ENCODE results near the gene CYP4B1.

The CYP4B1 gene

GRCh38 chr1:46797696-46798470, 963 bp upstream of the CYP4B1 start:
- Histone ChIP-seq H3K27ac (ENCODE audit: low read length) (no peak overlapping the region), H3K4me3 (ENCODE audit: low read length) (no peak overlapping the region), H3K4me1 (ENCODE audit: control insufficient read depth, low read depth, low read length) (no peaks in the 10 kb centered on the region), H3K36me3 (ENCODE audit: control insufficient read depth, low read depth, low read length) (no peaks in the 10 kb centered on the region), H3K9me3 (ENCODE audit: control insufficient read depth, low read depth, low read length) (no peaks in the 10 kb centered on the region), H3K9ac (ENCODE audit: low read length) (no peak overlapping the region), H3K27me3 (ENCODE audit: control insufficient read depth, insufficient read depth, low read length) (no peaks in the 10 kb centered on the region)

- H3K27ac ChIP-seq (ENCODE audit: low read length) = no peak overlapping the region
- no peaks in the 10 kb centered on the region for H3K4me1 ChIP-seq (ENCODE audit: control insufficient read depth, low read depth, low read length)
- no peaks in the 10 kb centered on the region for H3K9me3 ChIP-seq (ENCODE audit: control insufficient read depth, low read depth, low read length)
- H3K4me3 ChIP-seq (ENCODE audit: low read length) = no peak overlapping the region
- no peaks in the 10 kb centered on the region for H3K36me3 ChIP-seq (ENCODE audit: control insufficient read depth, low read depth, low read length)
- H3K27me3 ChIP-seq (ENCODE audit: control insufficient read depth, insufficient read depth, low read length) = no peaks in the 10 kb centered on the region
- H3K9ac ChIP-seq (ENCODE audit: low read length) = no peak overlapping the region
Measured at GRCh38 chr1:46800742-46801141, 1.9 kb downstream of the CYP4B1 start.

DNA sequence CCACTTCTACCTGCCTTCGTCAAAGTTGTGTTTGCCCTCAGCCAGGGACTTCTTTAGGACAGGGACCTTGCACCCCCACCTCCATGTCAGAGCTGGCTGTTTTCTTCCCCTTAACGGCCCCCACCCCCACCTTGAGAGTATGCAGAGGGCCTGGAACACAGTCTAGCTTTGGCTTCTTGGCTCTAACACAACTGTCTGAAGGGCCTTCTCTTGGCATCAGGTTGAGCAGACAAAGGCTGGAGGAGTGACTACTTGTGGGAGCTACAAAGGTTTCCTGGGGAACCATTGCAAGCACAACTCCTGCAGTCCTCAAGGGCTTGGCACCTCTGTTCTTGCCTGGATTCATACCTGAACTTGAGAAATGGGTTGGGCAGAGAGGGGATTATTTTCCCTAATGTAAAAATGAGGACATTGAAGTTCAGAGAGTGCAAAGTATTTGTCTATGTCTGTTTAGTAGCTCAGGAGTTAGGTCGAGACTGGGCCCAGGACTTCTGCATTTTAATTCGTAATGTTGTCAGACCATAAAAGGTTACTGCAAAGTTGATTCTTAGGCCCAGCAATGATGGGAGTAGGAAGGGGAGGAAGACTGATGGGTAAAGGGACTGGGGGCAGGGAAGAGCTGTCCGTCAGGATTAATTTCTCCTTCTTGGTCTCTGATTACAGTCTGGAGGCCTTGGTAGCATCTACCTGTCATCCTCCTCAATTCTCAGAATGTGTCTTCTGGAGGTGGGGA, 2.6 kb downstream of the CYP4B1 start:
- H3K27ac ChIP-seq (ENCODE audit: low read length) = no peak overlapping the region
- no peaks in the 10 kb centered on the region for H3K9me3 ChIP-seq (ENCODE audit: control insufficient read depth, low read depth, low read length)

GRCh38 chr1:46802081-46802480, 3.2 kb downstream of the CYP4B1 start:
- Histone ChIP-seq H3K27me3 (ENCODE audit: control insufficient read depth, insufficient read depth, low read length) (no peaks in the 10 kb centered on the region), H3K4me1 (ENCODE audit: control insufficient read depth, low read depth, low read length) (peaks cover 3% of the 10 kb centered on the region), H3K36me3 (ENCODE audit: control insufficient read depth, low read depth, low read length) (no peaks in the 10 kb centered on the region), H3K9me3 (ENCODE audit: control insufficient read depth, low read depth, low read length) (no peaks in the 10 kb centered on the region), H3K27ac (ENCODE audit: low read length) (no peak overlapping the region), H3K9ac (ENCODE audit: low read length) (no peak overlapping the region), H3K4me3 (ENCODE audit: low read length) (no peak overlapping the region)

More for the DNA sequence above, 2.6 kb downstream of the CYP4B1 start:
- Histone ChIP-seq H3K27me3 (ENCODE audit: control insufficient read depth, insufficient read depth, low read length) (no peaks in the 10 kb centered on the region), H3K36me3 (ENCODE audit: control insufficient read depth, low read depth, low read length) (no peaks in the 10 kb centered on the region), H3K4me1 (ENCODE audit: control insufficient read depth, low read depth, low read length) (peaks cover 3% of the 10 kb centered on the region), H3K9ac (ENCODE audit: low read length) (no peak overlapping the region), H3K4me3 (ENCODE audit: low read length) (no peak overlapping the region)

DNA sequence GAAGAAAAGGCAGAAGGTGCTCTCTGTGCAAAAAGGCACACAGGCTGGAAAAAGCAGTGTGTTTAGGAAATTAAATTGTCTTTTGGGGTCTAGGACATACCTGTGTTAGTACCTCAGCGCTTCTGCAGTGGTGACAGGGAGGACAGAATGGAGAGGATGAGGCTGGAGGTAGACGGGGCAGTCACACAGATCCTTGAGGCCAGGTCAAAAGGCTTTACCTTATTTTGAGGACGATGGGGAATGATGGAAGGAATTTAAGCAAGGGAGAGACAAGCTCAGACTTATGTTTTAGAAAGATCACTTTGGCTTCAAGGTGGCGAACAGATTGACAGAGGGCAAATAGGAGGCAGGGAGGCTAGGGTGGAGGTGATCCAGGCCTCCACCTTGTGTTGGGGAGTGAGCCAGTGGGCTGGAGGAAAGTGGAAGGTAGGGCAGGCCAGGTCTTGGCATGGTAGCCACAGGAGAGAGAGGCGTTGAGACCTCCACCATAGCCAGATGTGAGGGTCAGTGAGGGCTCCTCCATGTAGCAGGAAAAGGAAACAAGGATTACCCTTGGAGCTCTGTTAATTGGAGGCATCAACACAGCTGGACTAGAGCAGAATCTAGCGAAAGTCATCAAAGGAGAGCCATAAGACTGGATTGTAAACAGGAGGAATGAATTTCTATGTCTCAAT, 4.2 kb downstream of the CYP4B1 start:
- no peaks in the 10 kb centered on the region for H3K27me3 ChIP-seq (ENCODE audit: control insufficient read depth, insufficient read depth, low read length)
- H3K9me3 ChIP-seq (ENCODE audit: control insufficient read depth, low read depth, low read length) = no peaks in the 10 kb centered on the region
- H3K9ac ChIP-seq (ENCODE audit: low read length) = no peak overlapping the region
- peaks cover 3% of the 10 kb centered on the region for H3K4me1 ChIP-seq (ENCODE audit: control insufficient read depth, low read depth, low read length)
- H3K27ac ChIP-seq (ENCODE audit: low read length) = no peak overlapping the region
- no peak overlapping the region for H3K4me3 ChIP-seq (ENCODE audit: low read length)
- no peaks in the 10 kb centered on the region for H3K36me3 ChIP-seq (ENCODE audit: control insufficient read depth, low read depth, low read length)

DNA sequence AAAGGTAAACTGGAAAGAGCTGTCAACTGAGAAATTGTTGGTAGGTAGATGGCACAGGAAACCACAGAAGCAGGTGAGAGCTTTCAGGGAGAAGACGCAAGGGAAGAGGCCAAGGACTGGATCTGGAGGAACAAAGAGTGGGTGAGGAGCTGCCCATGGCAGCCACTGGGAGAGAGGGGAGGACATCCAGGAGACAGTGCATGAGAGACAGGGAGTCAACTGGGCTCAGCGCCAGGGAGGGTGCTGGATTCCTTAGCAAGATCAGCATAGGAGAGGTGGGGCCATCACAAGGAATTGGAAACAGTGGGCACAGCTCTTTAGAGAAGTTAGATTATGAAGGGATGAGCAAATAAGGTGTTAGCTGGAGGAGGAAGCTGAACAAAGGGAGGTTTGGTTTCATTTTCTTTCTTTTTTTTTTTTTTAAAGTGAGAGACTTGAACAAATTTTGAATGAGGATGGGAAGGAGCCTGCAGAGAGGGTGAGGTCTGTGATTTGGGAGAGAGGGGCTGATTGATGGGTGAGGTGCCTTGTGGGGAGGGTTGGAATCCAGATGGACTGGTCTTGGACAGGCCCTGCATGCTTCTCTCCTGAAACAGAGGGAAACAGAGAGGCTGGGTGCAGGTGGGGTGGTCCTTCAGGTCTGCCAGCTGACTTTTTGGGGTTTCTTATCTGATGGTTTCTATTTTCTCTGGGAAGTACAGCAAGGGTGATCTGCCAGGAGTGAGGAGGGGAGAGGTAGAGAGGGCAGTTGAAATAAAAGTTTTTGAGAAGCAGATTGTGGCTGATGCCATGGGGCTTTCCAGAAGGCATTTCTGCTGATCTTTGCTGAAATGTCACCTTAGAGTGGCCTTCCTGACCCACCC, 5.4 kb downstream of the CYP4B1 start:
- peaks cover 3% of the 10 kb centered on the region for H3K4me1 ChIP-seq (ENCODE audit: control insufficient read depth, low read depth, low read length)
- H3K36me3 ChIP-seq (ENCODE audit: control insufficient read depth, low read depth, low read length) = no peaks in the 10 kb centered on the region
- no peak overlapping the region for H3K27ac ChIP-seq (ENCODE audit: low read length)
- H3K27me3 ChIP-seq (ENCODE audit: control insufficient read depth, insufficient read depth, low read length) = no peaks in the 10 kb centered on the region
- no peak overlapping the region for H3K4me3 ChIP-seq (ENCODE audit: low read length)
- H3K9ac ChIP-seq (ENCODE audit: low read length) = no peak overlapping the region
- no peaks in the 10 kb centered on the region for H3K9me3 ChIP-seq (ENCODE audit: control insufficient read depth, low read depth, low read length)

GRCh38 chr1:46804926-46805325, 6.1 kb downstream of the CYP4B1 start:
- H3K27me3 ChIP-seq (ENCODE audit: control insufficient read depth, insufficient read depth, low read length) = no peaks in the 10 kb centered on the region
- peaks cover 3% of the 10 kb centered on the region for H3K4me1 ChIP-seq (ENCODE audit: control insufficient read depth, low read depth, low read length)
- no peaks in the 10 kb centered on the region for H3K36me3 ChIP-seq (ENCODE audit: control insufficient read depth, low read depth, low read length)
- H3K9me3 ChIP-seq (ENCODE audit: control insufficient read depth, low read depth, low read length) = no peaks in the 10 kb centered on the region
- no peak overlapping the region for H3K27ac ChIP-seq (ENCODE audit: low read length)
- H3K9ac ChIP-seq (ENCODE audit: low read length) = no peak overlapping the region
- H3K4me3 ChIP-seq (ENCODE audit: low read length) = no peak overlapping the region

DNA sequence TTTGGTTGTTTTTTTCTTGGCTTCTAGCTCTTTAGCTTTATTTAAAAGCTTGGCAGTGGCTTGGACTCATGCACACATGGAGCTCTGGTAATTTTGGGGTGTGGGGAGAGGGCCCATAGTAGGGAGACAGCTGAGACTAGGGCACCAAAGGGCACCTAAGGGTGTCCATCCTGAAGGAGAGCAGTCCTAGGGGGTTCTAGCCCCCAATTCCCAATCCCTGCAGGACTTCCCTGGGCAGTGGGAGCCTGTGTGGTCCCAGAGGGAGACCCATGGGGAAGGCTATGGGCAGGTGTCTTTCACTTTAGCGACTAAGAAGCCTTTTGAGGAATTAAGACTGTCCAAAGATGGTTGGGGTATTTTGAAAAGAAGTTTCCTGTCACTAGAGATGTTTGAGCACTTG, 6.9 kb downstream of the CYP4B1 start:
- H3K4me1 ChIP-seq (ENCODE audit: control insufficient read depth, low read depth, low read length) = peaks cover 3% of the 10 kb centered on the region
- no peak overlapping the region for H3K4me3 ChIP-seq (ENCODE audit: low read length)

DNA sequence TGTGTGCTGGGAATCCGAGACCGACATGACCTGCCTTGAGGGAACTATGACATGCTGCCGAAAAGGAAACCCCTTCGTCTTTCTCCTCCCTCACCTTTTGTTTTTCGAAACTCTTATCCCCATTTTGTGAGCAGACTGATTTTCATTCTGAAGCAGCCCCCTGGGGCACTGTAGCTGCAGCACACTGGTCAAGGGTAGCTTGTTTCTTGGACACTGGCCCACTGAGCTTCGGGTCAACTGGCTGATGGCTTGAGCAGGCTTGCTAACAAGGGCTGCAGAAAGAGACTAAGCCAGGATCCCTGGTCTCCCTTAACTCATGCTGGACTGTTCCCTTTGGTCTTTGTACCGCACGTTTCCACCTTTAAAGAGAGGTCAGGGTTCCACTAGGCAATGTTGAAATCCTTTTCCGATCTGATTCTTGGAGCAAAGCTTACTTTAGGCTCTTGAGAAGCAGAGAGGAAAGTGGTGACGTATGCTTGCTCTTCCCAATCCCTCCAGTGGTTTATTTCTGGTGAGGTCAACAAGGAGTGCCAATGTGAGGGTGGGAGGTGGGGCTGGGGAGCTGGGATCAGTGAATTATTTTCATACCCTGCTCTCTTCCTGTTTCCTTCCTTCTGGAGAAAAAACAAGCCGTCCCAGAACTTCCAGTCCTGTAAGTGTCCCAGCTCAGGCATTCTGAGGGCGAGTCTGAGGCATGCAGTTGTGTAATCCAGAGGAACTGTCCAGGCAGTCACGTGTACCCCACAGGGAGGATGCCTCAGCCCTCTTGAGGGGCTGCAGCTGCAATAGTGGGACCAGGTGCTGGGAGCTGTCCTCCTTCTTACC, 7.6 kb downstream of the CYP4B1 start:
- H3K9me3 ChIP-seq (ENCODE audit: control insufficient read depth, low read depth, low read length) = no peaks in the 10 kb centered on the region
- no peak overlapping the region for H3K27ac ChIP-seq (ENCODE audit: low read length)
- no peak overlapping the region for H3K9ac ChIP-seq (ENCODE audit: low read length)
- H3K36me3 ChIP-seq (ENCODE audit: control insufficient read depth, low read depth, low read length) = no peaks in the 10 kb centered on the region
- H3K27me3 ChIP-seq (ENCODE audit: control insufficient read depth, insufficient read depth, low read length) = no peaks in the 10 kb centered on the region
- no peak overlapping the region for H3K4me3 ChIP-seq (ENCODE audit: low read length)
- H3K4me1 ChIP-seq (ENCODE audit: control insufficient read depth, low read depth, low read length) = peaks cover 3% of the 10 kb centered on the region

More for the DNA sequence above, 6.9 kb downstream of the CYP4B1 start:
- Histone ChIP-seq H3K27ac (ENCODE audit: low read length) (no peak overlapping the region), H3K27me3 (ENCODE audit: control insufficient read depth, insufficient read depth, low read length) (no peaks in the 10 kb centered on the region), H3K36me3 (ENCODE audit: control insufficient read depth, low read depth, low read length) (no peaks in the 10 kb centered on the region), H3K9ac (ENCODE audit: low read length) (no peak overlapping the region), H3K9me3 (ENCODE audit: control insufficient read depth, low read depth, low read length) (no peaks in the 10 kb centered on the region)

DNA sequence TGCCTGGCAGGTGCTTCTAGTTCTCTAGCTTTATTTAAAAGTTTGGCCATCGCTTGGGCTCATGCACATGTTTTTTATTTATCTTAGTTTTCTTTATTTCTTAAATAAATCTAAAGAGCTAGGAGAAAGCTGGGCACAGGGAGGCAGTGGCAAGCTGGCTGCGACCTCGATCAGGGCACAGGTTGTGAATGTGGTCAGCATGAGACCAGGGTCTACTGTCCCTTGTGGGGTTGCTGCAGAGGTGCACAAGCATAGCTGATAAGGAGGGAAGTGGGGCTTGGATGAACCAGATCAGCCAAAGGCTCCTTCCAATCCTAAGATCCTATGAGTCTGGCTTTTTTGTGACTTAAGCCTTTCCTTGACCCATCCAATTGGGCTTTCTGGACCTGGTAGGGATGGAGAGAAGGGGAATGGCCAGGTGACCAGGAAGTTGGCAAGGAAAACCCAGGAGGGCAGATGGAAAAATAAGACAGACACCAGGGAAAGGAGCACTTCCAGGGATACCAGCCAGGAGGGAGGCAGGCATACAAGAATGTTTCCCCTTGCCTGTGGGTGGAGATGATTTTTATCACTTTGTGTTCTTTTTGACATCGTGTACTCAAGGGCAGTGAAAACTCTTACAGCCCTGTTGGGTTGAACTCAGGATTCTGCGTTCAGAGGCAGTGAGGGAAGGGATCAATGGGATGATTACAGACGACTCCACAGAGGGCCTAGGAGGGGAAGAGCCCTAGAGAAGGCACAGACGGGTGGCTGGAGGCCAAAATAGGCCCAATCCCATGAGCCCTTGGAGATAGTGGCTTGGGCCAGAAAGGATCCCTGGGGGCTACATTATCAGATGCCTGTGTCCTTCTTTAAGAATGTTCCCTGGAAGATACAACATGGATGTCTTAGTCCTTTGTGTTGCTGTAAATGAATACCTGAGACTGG, 8.5 kb downstream of the CYP4B1 start:
- H3K36me3 ChIP-seq (ENCODE audit: control insufficient read depth, low read depth, low read length) = no peaks in the 10 kb centered on the region
- peaks cover 3% of the 10 kb centered on the region for H3K4me1 ChIP-seq (ENCODE audit: control insufficient read depth, low read depth, low read length)
- no peaks in the 10 kb centered on the region for H3K27me3 ChIP-seq (ENCODE audit: control insufficient read depth, insufficient read depth, low read length)
- H3K27ac ChIP-seq (ENCODE audit: low read length) = no peak overlapping the region
- no peak overlapping the region for H3K4me3 ChIP-seq (ENCODE audit: low read length)
- H3K9me3 ChIP-seq (ENCODE audit: control insufficient read depth, low read depth, low read length) = no peaks in the 10 kb centered on the region
- H3K9ac ChIP-seq (ENCODE audit: low read length) = no peak overlapping the region

Measured in iPS-18a (cell line).